ENCODE data around the gene NELL1. TPM values are rescaled to one million over a fixed set of nuclear protein-coding genes. Genes with fewer than 3 reads are reported as not detected.
A peak's percentile ranks its signal among the peaks of the same experiment; 100 is the strongest.
"Not testable (repeated sequence)": the region's sequence is repeated elsewhere in the genome, so short reads cannot be mapped to it uniquely, and the experiment has no call there.

Gene NELL1
- polyA plus RNA-seq, 1 donor, result 2.6 TPM

DNA sequence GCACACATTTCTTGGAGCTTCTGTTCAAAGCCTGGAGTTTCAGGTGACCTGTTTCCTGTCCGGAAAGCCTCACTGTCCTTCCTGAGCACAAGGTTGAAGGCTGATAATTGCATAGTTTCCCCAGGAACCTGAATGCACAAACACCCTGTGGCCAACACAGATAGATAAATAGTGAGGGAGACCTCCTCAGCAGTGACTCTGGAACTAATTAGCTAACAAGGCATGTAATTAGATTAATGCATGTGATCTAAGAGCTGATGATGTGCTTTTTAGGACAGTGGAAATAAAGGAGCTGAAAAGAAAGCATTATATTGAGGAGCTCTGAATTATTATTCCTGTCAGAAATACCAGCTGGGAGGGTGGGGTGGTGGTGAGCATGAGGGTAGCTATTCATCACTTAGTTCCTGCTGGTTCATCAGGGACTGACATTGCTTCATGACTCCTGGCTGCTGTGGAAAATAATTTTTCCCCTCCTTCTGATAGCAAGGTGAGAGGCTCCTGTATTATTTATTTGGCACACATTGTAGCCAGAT is 101.1 kb downstream of the NELL1 start:
- no peak for DNase-seq

DNA sequence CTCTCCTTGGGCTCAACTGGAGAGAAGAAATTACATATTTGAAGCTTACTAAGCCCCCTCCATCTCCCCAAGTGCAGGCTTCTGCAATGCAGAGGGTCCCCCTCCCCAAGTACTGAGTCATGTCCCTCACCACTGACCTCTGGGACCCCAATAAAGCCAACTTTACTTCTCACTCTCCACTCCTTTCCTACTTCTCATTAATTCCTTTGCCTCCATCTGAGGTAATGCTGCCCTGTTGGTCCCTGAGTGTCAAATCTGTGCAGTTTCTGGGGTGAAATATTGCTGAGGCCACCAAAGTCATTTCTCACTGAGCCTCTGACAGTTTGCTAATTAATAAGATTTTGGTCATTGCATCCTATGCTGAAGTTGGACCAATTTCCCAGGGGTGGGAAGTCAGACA is 101.6 kb downstream of the NELL1 start:
- no peak for DNase-seq

DNA sequence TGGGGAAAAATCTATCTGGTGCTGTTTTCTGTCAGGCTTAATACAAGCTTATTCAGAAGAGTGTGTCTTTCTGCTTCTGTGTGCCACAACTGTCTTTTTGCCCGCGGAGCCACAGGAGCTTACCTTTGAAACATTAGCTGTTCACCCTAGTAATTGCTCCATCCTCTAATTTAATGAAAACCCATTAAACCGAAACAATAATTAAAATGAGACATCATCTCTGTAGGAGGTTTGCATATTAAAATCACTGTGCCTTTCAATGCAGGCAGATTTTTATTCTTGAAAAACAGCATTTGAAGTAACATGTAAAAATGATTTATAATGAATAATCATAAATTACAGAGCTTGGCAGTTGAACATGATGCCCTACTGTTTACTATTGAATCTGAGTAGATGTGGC is 102.3 kb downstream of the NELL1 start:
- no peak for DNase-seq

DNA sequence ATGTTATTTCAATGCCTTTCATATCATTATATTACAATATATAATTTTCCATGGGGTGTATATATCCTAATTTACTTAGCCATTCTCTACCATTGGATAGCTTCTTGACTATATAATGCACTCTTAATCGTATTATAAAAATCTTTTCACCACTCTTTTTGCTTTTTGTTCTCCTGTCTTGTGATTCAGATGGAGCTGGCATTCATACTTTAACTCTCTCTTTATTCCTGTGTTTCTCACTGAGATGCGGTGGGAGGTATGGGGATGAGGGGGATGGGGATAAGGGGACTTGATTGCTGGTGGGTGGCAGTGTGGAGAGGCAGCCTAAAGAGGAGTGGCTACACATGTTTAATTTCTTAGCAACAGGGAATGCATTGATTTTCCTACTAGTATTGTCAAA is 105.9 kb downstream of the NELL1 start:
- DNase-seq, result no peak

DNA sequence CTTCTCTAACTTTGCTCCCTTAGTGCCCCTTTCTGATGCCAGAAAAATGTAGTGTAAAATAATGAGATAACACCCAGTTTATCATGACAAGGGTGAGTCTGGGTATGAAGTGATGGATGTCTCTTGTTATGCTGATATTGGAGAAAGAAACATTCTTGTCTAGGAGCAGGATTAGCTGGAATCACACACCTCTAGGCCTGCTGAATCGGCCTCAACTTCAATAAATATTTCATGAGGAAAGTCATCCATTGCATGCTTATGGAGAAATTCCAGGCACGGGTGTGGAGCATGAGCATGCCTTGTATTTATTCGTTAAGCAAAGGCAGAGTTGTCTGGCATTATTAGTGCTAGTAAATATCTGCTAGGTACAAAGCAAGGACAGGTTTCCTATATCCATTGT is 113.4 kb downstream of the NELL1 start:
- no peak for DNase-seq

DNA sequence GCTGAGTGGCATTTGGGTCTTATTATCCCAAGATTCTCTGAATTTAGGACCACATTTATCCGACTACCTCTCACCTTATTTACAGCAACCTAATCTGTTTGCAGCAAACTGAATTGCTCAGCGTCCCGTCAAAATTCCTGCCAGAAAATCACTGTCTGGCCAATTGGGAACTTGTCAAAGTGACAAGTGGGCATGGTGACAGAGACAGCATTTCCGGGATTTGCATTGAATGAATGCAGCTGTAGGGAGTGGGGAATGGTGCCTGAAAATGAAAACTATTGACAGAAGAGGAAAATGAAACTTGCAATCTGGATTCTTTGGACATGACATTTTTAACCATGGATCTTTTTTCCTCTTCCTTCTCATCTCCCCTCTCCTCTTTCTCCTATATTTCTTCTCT is 113.8 kb downstream of the NELL1 start:
- no peak for DNase-seq

DNA sequence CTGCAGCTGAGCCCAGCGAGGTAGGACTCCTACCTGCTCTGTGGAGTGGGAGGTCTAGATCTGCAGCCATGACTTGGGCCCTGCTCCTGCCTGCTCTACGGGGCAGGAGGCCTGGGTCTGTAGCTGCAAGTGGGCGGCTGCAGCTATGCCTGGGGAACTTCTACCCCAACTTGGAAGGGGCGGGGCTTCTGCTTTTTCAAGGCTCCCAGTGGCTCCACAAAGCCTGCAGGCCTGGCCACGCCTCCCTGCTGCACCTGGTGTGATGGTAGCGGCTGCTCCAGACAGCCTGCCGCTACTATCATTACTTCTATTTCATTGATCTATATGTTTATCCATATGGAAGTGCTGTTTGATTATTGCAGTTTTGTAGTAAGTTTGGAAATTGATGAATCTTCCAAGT is 121.2 kb downstream of the NELL1 start:
- no peak for DNase-seq

DNA sequence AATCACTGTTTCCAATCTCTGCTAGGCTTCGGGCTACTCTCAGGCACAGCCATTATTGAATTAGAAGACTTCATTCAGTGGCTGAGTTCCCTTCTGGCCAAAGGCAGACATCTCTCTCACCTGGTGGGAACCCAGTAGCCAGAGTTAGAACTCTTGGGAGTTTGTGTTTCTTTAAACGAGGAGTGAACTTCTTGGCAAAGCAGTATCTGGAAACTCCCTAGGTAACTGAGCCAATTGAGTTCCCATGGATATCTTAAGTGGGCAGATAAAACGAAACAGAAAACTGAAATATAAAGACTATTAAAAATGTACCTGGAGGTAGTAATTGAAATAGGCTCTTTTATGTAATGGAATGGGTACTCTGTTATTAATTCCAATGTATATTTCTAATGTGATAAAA is 125.6 kb downstream of the NELL1 start:
- no peak for DNase-seq

DNA sequence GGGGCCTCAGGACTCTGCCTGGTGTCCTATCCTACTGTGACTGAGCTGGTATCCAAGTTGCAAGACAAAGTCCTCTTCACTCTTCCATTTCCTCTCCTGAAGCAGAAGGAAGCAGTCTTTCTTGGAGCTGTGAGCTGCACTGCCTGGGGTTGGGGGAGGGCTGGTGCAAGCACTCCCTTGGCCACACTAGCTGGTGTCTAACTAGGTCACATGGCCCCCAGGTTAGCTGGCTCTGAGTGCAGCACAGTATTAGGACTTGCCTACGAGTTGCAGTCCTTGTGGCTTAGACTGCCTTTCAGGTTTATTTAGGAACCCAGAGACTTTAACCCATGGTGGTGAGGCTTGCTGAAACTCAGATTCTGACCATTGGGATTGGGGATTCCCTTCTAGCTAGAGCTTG is 138.9 kb downstream of the NELL1 start:
- no peak for DNase-seq

DNA sequence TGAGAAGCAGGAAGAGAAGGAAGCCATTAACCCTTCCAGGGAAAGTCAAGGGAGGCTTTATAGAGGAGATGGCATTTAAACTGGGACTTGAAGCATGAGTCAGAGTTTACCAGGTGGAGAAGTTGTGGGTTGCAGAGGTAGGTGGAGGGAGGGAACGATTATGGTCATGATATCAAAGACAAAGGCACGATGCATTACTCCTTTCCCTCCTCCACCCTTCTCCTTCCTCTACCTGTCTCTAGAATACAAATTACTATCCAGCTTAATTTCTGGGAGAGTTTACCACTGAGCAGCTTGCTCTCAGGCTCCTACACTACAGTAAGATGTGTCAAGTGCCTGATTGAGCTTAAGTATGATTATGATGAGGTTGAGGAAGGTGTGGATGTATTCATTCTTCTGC is 151.7 kb downstream of the NELL1 start:
- no peak for DNase-seq

DNA sequence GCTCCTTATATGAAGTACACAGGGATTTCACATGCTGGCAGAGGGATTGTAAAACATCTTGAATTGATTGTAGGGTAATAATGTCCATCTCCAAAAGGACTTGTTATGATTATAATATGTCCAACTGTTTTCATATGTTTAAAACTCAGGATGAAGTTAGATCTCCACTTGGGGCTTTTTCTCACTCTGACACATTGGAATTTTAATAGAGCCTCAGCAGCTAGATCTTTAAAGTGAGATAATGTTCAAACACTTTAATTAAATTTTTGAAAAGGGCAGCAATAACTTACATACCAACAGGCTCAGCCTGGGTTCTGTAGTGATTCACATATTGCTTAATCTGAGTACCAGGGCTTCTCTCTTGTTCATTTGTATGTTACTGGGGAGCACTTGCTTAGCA is 152.1 kb downstream of the NELL1 start:
- no peak for DNase-seq

DNA sequence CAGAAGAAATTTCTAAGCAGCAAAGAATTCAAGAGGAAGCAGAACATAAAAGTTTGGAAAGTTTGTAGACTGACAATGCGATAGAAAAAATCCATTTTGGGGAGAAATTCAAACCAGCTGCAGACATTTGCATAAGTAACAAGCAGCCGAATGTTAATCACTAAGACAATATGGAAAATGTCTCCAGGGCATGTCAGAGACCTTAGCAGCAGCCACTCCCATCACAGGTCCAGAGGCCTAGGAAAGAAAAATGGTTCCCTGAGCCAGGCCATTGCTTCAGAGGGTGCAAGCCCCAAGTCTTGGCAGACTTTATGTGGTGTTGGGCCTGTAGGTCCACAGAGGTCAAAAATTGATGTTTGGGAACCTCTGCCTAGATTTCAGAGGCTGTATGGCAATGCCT is 155.4 kb downstream of the NELL1 start:
- DNase-seq, result no peak

DNA sequence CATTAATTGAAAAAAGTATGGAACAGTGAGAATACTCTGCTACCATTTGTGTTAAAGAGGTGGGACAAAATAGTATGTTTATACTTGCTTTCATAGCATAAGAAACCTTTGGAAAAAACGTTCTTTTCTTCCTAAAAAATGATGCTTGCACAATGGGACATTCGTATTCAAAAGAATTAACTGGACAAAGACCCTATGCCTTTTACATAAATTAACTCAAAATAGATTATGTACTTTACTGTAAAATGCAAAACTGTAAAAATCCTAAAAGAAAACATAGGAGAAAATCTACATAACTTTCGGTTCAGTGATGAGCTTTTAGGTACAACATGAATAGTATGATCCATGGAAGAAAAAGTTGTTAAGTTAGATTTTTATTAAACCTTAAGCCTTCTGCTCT is 166.2 kb downstream of the NELL1 start:
- DNase-seq, result no peak

DNA sequence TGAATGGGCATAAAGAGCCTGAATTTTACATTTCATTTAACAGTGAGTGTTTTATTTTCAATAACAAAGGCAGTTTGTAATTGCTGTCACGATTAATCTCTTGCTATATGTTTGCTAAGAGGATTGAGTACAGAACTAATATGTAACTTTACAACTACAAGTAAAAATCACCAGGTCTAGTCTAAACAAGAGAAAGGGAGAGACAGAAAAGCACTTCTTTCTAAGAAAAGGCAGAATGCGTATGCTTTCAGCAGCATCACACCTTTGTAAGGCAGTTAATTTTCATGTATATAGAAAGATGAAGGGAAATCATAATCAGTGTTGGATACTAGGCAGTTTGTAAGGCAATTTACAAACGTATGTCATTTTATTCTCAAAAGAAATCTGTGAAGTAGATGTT is 169.8 kb downstream of the NELL1 start:
- DNase-seq, result no peak

DNA sequence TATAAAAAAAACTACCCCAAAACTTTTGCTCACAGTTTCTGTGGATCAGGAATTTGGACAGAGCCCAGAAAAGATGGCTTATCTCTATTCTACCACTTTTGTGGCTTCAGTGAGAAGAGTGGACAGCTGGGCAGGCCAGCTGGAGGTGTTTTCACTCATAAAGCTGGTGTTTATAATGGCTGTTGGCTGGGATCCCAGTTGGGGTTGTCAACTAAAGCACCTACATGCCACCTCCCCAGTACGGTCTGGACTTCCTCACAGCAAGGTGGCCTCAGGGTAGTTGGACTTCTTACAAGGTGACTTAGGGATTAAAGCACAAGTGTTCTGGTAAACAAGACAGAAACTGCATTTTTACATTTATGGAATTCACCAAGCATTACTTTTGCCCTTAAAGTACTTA is 171.0 kb downstream of the NELL1 start:
- DNase-seq, result no peak

DNA sequence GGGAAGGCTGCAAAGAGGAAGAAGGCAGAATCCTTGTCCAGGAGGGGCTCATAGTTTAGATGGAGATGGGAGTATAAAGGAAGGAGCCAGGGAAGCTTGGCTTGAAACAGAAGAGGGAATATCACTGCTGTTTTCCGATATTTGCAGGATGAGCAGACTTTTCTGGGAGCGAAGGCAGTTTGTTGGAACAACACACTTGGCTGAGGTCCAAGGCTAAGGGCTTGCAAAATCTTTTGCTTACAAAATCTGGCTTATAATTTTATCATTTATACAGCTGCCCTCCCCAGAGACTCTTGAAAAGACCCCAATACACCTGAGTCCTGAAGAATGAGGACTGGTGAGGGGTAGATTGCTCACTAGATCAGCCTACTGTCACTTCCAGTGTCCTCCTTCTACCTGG is 174.8 kb downstream of the NELL1 start:
- DNase-seq, result no peak

DNA sequence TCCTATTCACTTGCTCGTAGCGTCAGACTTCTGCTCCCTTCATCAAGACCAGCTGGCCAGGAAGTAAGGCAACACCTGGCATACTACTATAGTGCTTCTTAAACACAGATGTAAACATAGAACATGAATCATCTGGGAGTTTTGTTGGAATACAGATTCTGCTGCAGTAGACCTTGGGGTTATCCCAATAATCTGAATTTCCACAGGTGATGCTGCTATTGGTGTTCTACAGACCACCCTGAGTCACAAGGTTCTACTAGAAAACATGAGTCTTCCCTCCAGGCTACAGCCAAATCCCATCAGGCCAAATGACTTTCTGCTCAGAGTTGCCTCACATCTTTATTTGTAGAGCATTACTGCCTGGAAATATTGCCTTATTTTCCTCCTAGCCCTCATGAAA is 175.2 kb downstream of the NELL1 start:
- DNase-seq, result no peak

DNA sequence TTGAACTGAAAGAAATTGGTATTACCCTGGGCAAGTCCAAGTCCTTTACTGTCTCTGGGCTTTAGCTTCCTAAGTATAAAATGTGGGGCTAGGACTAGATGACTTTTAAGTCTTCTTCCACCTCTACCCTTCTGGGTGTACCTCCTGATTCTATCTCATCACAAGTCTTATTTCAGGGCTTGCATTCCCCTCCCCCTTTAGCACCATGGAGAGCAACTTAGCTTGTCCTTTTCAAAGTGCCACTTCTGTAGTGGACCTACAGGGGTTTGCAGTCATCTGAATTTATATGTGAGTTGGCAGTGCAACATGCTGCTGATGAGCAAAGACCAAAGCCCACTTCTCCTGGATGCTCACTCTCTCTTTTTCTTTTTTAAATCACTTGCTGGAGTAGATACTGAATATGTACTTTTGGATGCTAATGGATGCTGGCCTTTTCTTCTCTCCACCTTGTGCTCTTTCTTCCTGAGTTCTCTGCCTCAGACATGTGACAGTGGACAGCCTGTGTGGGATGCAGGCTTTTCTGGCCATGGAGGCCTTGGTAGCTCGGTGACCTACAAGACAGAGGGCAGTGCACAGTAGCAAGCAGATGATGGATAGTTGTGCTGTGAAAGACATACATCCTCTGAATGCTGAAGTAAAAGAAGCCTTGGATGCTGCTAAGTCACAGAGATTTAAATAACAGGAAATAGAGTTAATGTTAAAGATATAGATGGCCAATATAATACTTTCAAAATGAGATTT is 185.0 kb downstream of the NELL1 start:
- peak; percentile 60 for DNase-seq

DNA sequence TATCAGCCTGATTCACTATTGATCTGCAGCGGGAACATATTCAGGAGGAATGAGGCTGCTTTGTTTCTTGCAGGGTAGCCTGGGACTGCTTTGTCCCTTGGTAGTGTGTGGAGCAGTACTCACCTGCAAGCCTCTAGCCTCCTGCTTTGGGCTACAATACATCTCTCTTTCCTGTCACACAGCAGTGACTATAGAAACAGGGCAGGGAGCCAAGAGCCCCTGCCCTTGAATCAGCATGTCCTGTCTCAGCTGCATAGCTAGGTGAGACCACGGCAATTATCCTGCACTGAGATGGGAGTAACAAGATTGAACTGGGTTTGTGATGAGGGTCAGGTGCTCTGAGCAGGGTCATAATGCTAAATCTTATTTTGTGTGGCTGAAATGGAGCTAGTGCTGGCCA is 191.9 kb downstream of the NELL1 start:
- DNase-seq, result no peak

DNA sequence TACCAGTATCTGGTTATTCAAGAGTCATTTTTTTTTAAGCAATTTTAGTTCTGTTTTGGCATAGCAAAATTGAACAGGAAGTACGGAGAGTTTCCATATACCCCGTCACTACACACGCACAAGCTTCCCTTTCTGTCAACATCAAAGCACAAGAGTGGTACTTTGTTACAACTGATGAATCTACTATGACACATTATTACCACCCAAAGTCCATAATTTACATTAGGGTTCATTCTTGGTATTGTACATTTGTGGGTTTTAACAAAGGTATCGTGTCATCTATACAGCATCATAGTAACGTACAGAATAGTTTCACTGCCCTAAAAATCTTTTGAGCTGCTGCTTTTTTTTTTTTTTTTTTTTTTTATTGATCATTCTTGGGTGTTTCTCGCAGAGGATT is 192.9 kb downstream of the NELL1 start:
- not testable (repeated sequence) for DNase-seq

DNA sequence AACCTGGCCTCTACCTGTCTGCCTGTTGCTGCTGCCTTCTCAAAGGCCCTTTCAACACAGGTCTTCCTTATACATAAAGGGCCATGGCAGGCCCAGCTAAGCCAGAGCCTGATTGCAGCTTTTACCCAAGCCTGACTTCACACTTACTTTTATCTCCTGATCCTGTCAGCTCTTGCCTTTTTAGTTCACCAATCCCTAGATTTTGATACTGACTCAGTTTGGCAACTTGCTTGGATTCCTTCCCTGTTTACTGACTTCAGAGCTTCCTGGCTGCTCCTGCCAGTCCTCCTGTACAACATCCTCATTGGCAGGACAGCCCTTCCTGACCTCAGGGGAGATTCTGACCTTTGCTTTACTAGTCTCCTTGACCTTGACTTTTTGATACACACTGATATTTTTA is 195.2 kb downstream of the NELL1 start:
- no peak for DNase-seq

DNA sequence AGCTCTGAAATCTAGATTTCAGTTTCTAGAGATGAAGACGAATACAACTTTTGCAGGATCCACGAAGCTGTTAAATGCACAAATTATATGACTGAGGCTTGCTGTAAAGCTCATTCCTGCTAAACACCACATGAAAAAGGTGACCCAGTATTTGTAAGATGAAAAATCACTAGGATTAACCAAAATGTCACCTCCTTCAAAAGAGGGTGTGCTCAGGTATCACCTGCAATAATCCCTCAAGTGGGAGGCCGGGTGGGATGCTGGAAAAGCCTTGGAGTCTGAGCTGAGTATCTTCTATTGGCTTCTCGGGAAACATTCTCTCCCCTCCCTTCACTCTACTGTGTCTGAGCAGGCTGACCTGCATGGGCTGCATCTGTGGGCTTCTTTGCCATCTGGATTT is 195.8 kb downstream of the NELL1 start:
- DNase-seq, result no peak

DNA sequence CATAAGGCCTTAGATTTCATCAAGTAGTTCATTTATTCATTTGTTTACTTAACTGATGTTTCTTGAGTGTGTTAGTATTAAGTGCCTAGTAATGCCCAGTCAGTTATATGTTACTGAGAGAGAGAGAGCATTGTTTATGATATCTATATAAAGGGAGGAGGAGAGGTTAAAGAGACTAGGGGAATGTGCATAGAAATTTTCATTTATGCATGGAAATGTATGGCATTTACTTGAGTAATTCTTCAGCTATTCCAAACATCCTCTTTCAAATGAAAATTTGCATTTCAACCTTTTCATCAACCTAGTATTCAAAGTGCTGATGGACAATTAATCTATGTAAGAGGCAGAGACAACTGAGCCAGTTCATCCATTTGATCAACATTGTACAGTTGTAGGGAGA is 199.7 kb downstream of the NELL1 start:
- DNase-seq, result no peak

DNA sequence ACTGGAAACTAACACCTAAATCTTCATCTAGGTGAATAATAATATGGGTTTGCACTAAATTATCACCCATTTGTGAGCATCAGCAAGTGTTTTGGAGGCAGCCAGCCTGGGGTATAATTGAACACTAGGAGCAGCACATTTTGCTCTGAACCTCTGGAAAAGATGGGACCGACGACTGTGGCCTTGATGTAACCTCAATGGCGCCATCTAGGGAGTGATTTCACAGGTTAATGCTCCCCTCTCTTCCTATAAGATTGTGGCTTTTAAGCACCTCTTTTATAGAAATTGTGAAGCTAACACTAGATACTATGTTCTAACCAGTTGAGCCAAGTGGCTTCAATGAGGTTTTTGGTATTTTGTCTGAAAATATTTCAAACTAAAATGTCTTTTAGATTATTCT is 203.7 kb downstream of the NELL1 start:
- peak; percentile 18 for DNase-seq

DNA sequence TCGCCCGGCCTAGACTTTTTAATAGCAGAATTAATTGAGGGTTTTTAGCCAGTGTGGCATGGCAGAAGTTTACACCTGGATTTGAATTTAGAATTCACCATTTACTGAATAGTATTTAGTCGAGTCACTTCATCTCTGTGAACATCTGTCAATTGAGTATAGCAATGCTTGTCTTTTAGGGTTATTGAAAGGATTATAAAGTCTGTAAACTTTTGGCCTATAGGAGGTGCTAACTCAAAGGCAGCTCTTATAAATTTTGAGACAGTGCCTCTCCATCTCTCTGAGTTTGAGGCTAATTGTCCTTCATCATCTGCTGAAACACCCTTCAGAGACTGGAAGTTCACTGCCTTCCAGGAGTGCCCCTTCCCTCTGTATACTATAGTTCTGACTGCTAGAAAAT is 205.0 kb downstream of the NELL1 start:
- no peak for DNase-seq

Measured in left kidney (tissue), 2 donors.